Measurements from ENCODE around the gene MINDY2.
"Not testable (repeated sequence)": the region's sequence is repeated elsewhere in the genome, so short reads cannot be mapped to it uniquely, and the experiment has no call there.

MINDY2 gene

GRCh38 chr15:58852347-58852746 is 81.2 kb downstream of the MINDY2 start:
- DNase-seq (ENCODE audit: low read depth): no peak
- no peak for TF ChIP-seq CTCF (IDR thresholded peaks at IDR 0.05; ENCODE audit: insufficient read depth, low read depth, low read length, missing control alignments)
- H3K4me3 ChIP-seq (ENCODE audit: low read depth, low read length): no peak overlapping the region

- no peak overlapping the region for H3K4me3 ChIP-seq (ENCODE audit: low read depth, low read length)
- no peak for DNase-seq (ENCODE audit: low read depth)
- no peak for TF ChIP-seq CTCF (IDR thresholded peaks at IDR 0.05; ENCODE audit: insufficient read depth, low read depth, low read length, missing control alignments)
These were observed 83.5 kb downstream of the MINDY2 start for GRCh38 chr15:58854593-58854992.

GRCh38 chr15:58856086-58856485 is 85.0 kb downstream of the MINDY2 start:
- H3K4me3 ChIP-seq (ENCODE audit: low read depth, low read length): no peak overlapping the region
- no peak for DNase-seq (ENCODE audit: low read depth)
- TF ChIP-seq CTCF (IDR thresholded peaks at IDR 0.05; ENCODE audit: insufficient read depth, low read depth, low read length, missing control alignments): no peak

GRCh38 chr15:58856621-58857020 is 85.5 kb downstream of the MINDY2 start:
- not testable (repeated sequence) for DNase-seq (ENCODE audit: low read depth); H3K4me3 ChIP-seq (ENCODE audit: low read depth, low read length)

- no peak overlapping the region for H3K4me3 ChIP-seq (ENCODE audit: low read depth, low read length)
- TF ChIP-seq CTCF (IDR thresholded peaks at IDR 0.05; ENCODE audit: insufficient read depth, low read depth, low read length, missing control alignments): no peak
- DNase-seq (ENCODE audit: low read depth): no peak
These were observed 91.2 kb downstream of the MINDY2 start for GRCh38 chr15:58862326-58862725.

GRCh38 chr15:58864602-58865424 is 93.7 kb downstream of the MINDY2 start:
- H3K4me3 ChIP-seq (ENCODE audit: low read depth, low read length): no peak overlapping the region
- no peak for TF ChIP-seq CTCF (IDR thresholded peaks at IDR 0.05; ENCODE audit: insufficient read depth, low read depth, low read length, missing control alignments)
- DNase-seq (ENCODE audit: low read depth): no peak

- no peak overlapping the region for H3K4me3 ChIP-seq (ENCODE audit: low read depth, low read length)
- DNase-seq (ENCODE audit: low read depth): no peak
- TF ChIP-seq CTCF (IDR thresholded peaks at IDR 0.05; ENCODE audit: insufficient read depth, low read depth, low read length, missing control alignments): no peak
These were observed 94.4 kb downstream of the MINDY2 start for GRCh38 chr15:58865425-58865880.
